HCEC 1CT (cell line): ENCODE results near the gene ATF5.

Source experiments
- DNase-seq: peaks from one replicate; pipeline ENCODE4 v3.0.0-alpha.2; 2017

The ATF5 gene

GRCh38 chr19:49977076-49977475 is 48.1 kb downstream of the ATF5 start:
- DNase-seq = no peak

GRCh38 chr19:49977881-49978280 is 48.9 kb downstream of the ATF5 start:
- no peak for DNase-seq

- no peak for DNase-seq
These were observed 49.3 kb downstream of the ATF5 start for GRCh38 chr19:49978324-49978723.

- no peak for DNase-seq
These were observed 52.9 kb downstream of the ATF5 start for GRCh38 chr19:49981603-49982593.
